ENCODE data around the gene TMPRSS11E.
"Not testable (repeated sequence)": the region's sequence is repeated elsewhere in the genome, so short reads cannot be mapped to it uniquely, and the experiment has no call there.

TMPRSS11E gene, protein sequence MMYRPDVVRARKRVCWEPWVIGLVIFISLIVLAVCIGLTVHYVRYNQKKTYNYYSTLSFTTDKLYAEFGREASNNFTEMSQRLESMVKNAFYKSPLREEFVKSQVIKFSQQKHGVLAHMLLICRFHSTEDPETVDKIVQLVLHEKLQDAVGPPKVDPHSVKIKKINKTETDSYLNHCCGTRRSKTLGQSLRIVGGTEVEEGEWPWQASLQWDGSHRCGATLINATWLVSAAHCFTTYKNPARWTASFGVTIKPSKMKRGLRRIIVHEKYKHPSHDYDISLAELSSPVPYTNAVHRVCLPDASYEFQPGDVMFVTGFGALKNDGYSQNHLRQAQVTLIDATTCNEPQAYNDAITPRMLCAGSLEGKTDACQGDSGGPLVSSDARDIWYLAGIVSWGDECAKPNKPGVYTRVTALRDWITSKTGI

DNA sequence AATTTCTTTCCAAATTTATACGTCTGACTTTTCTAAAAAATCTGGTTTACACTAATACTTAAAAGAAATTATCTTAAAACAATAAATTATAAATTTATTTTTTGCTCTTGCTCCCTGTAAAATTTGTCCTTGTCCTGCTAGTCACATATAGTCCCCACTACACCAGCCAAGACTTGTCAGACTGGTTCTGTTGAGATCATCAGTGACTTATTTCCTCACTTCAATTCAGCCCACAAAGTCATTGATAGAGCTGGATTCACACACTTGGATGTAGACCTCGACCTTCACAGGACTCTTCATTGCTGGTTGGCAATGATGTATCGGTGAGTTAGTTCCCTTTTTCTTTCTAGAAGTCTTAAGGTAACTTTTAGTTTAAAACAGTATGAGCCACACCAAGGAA, at the start of gene TMPRSS11E:
TMPRSS11E (plus strand) TSS at position 263 of the 400 bp plus-strand sequence; CDS start at position 313, 50 bp downstream.
- no peak for DNase-seq

- DNase-seq = no peak
These were observed 48.0 kb upstream of the TMPRSS11E start for GRCh38 chr4:68399306-68399705.

DNA sequence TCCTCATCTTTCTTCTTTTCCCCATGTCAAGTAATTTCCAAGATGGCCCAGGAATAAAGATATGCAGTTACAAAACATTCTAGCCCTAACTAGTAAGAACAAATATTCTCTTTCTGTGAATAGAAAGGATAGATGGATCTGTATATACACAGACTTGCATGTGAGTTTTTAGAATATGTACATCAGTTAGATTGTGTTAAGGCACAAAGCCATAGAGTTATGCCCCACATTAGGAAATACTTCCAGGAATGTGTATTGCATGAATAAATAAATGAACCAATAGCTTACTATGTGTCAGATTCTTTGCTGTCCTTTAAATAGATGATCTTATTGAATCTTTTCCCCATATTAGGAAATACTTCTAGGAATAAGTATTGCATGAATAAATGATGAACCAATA, 46.0 kb upstream of the TMPRSS11E start:
- DNase-seq = no peak

DNA sequence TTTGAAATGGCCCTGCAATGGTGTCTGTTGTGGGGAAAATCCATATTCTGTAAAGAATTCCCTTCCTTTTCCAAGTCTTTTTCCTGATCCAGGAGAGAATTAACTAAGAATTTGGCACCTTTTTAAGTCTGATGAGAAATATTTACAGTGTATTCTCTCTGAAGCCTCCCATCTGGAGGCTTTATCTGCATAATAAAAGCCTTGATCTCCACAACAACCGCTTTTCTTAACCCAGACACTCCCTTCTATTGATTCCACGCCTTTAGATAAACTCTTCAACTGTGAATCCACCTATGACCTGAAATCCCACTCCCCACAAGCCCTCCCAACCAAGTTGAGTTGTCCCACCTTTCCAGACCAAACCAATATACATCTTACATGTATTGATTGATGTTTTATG, 43.1 kb upstream of the TMPRSS11E start:
- DNase-seq = no peak

DNA sequence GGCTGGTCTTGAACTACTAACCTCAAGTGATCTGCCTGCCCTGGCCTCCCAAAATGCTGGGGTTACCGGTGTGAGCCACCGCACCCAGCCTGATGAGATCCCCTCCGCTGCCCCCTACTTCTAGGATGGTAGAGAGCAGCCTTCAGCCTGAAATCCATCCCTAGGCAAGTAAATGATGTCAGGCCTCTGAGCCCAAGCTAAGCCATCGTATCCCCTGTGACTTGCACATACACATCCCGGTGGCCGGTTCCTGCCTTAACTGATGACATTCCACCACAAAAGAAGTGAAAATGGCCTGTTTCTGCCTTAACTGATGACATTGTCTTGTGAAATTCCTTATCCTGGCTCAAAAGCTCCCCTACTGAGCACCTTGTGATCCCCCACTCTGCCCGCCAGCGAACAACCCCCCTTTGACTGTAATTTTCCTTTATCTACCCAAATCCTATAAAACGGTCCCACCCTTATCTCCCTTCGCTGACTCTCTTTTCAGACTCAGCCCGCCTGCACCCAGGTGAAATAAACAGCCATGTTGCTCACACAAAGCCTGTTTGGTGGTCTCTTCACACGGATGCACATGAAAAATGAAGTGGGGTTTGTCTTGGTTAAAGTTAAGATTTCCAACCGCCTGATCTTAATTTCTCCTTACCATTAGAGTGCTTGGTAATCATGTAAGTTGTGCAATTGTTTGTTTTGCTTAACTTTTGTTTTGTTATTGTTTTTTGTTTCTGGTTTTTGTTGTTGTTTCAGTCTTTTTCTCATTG, 41.4 kb upstream of the TMPRSS11E start:
- not testable (repeated sequence) for DNase-seq

DNA sequence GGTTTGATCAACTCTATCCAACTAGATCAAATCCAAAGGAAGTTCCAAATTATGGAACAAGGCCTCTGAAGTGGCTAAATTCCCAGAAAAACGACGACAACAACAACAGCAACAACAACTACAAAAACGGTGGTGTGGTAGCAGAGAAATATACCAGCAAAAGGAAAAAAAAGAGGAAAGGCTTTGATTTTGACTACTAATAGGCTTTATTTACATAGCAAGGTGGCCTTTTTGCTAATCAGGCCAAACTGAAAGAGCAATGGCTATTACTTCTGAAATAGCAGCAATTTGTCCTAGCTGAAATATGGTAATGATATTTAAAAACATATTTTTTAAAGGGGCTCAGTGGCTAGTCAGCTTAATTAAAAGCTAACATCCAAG, 40.8 kb upstream of the TMPRSS11E start:
- DNase-seq = no peak

GRCh38 chr4:68407015-68407867, 40.0 kb upstream of the TMPRSS11E start:
- not testable (repeated sequence) for DNase-seq

DNA sequence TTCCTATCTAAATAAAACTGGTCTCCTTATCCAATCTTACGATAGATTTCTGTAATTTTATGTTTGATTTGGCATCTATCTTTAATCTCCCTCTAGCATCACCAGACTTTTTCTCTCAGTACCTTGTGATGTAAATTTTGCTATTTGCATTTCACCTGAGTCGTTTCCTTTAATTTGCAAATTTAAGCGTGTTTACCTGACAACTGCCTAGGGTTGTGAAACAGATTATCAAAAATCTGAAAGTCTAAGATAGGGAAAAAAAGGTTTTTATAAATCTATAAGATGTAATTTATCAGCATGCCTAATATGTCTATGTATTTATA, 39.4 kb upstream of the TMPRSS11E start:
- no peak for DNase-seq

DNA sequence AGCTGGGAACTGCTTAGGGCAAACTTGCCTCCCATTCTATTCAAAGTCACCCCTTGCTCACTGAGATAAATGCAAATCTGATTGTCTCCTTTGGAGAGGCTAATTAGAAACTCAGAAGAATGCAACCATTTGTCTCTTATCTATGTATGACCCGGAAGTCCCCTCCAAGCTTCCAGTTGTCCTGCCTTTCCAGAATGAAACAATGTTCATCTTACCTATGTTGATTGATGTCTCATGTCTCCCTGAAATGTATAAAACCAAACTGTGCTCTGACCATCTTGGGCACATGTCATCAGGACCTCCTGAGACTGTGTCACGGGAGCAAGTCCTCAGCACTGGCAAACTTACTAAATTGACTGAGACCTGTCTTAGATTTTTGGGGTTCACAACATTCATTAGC, 37.1 kb upstream of the TMPRSS11E start:
- no peak for DNase-seq

DNA sequence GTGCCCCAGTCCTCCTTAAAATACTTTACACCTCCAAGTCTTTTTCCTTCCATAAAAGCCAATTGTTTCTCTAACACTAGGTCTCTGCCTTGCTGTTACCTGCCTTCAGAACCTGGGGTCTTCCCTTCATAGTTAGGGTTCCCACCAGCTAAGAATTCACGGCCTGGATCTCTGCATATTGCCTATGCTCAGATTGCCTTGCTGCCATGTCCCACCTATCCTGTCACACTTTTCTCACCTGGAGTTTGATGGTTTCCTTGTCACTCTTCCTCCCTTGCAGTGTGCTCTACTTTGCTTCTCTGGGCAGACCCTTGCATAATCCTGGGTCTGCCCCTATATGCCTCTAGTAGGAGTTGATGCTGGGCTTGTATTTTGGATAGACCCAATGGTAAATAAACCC, 36.6 kb upstream of the TMPRSS11E start:
- no peak for DNase-seq

- DNase-seq = not testable (repeated sequence)
These were observed 35.2 kb upstream of the TMPRSS11E start for GRCh38 chr4:68412031-68412430.

DNA sequence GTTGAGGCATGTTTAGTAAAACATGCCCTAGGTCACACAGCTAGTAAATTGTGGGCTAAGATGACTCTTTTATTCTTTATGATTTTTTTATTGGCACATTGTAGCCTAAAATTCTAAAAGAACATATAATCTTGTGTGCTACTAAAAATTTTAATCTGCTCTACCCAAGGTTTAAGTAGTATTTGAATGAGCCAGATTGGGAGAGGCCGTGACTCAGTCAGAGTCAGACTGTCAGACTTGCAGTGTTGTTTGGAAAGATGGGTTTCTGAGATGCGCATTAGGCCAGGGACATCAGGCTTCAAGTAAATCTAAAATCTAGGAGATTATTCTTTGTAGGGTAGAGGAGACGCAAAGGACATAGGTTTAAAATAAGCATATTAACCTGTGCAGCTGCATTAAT, 30.7 kb upstream of the TMPRSS11E start:
- DNase-seq = no peak

DNA sequence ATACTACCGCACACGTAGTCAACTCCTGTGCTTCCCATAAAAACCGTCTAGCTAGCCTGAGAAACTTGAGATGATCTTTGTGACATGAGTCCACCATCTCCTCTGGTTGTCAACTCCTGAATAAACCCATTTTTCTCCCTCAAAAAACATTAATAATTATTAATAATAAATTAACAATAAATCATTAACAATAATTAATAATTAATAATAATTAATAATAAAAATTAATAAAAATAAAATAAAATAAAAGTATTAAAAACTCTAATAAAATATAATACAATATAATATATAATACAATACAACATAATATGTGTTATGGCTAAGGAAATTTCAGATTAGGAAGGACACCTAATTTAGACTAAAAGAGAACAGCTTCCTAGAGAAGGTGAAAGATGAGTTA, 20.7 kb upstream of the TMPRSS11E start:
- DNase-seq = no peak

DNA sequence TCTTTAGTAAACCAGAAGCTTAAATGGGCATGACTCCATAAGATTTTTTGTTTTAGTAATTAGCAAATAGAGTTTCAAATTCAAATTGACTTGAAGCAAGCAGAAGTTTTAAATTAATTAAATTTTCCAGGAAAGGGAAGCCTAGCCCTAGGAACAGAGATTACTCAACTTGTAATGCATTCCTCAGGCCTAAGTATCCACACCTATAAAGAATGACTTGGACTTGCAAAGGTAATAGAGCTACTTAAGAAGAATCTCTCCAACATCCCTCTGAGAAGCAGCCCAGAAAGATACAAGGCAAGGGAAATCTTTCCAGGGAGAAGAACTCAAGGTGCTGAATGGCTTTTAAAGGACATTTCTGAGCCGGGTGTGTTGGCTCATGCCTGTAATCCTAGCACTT, 16.9 kb upstream of the TMPRSS11E start:
- no peak for DNase-seq

DNA sequence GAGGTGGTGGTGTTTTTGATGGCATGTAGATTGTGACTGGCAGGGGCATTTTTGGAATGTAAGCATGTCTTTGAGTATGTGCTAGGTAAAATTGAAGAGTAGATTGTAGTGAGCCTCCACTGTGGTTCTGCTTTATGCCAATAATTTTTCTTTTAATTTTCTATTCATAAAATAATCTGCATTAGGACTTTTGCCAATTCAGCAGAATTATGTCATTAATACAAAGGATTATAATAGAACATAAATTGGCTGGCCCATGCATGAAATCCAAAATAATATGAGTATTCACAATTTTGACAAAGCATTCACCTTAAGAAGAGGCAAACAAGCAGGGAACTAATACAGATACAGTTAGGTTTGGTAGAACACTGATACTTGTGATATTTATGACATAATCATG, 14.9 kb upstream of the TMPRSS11E start:
- DNase-seq = no peak

DNA sequence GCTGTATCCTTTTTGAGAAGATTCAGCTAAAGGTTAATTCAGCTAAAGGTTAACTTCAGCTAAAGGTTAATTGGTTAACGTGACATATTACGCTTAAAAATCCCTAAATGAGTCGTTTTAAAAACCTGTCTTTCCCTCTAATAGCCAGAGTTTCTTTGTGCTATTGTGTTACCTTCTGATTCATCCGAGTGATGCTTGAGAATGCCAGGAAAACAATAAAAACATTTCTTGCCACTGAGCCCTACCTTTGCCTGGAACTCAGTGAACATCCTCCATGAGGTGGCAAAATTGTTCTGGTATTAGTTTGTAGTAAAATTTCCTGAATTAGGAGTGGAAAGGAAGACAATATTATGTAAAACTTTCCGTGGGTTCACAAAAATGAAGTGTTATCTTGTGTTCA, 13.7 kb upstream of the TMPRSS11E start:
- no peak for DNase-seq

GRCh38 chr4:68434277-68434676, 13.0 kb upstream of the TMPRSS11E start:
- no peak for DNase-seq

DNA sequence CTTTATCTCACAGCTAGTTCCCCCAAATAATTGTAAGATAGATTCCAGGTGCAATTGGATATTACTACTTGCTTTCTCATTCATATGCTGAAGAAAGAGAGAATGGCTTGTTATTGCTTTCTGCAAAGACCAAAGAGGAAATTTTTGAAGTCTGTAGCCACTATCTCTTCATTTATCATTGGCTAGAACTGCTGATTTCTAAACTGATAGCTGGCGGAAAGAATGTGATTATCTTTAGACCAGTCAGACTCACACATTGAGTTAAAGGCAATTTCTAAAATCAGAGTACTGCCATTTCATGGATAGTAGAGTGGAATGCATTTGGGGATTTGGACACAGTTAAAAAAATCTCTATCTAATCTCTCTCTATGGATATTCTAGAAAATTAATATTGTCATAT, 12.4 kb upstream of the TMPRSS11E start:
- DNase-seq = no peak

GRCh38 chr4:68445111-68445510, 2.2 kb upstream of the TMPRSS11E start:
- no peak for DNase-seq

GRCh38 chr4:68451246-68452211, 4.3 kb downstream of the TMPRSS11E start:
- DNase-seq = no peak

GRCh38 chr4:68460085-68460484, 12.8 kb downstream of the TMPRSS11E start:
- DNase-seq = no peak

DNA sequence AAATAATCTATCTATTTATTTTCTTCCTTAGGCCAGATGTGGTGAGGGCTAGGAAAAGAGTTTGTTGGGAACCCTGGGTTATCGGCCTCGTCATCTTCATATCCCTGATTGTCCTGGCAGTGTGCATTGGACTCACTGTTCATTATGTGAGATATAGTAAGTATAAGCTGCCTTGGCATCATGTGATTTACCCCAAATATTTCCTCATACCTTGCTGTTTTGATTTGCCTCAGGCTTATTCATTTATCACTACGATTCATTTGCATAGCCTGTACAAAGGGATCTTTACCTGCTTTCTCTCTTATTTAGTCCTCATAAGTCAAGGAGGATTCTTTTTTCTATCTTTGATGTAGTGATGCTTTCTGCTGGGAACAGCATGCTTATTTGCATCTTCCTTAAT, 14.5 kb downstream of the TMPRSS11E start:
- no peak for DNase-seq
